Neural cell (in vitro differentiated cells): ENCODE data around the gene NUBP2. TPM values are rescaled to one million over a fixed set of nuclear protein-coding genes. Genes with fewer than 3 reads are reported as not detected.

Experiments
- H2AFZ ChIP-seq: fragments of 200-600, 300-800 bp; sonication (generic), shearing (Covaris generic); 2 replicates; pipeline ENCODE4 v1.6.0; 2014; ENCODE audit warnings: low read depth, mild to moderate bottlenecking, antibody characterized with exemption, low read length, moderate library complexity
- H3F3A ChIP-seq: fragments of 200-600 bp; shearing (Covaris generic); 2 replicates; pipeline ENCODE4 v1.6.1; 2016; ENCODE audit warnings: mild to moderate bottlenecking, moderate library complexity, mixed read lengths, antibody characterized with exemption, low read length; ENCODE audit not compliant: insufficient read depth, poor library complexity, severe bottlenecking
- H3K27ac ChIP-seq: fragments of 200-600, 300-800 bp; sonication (generic), shearing (Covaris generic); 2 replicates; pipeline ENCODE4 v1.5.1; 2014; ENCODE audit warnings: mild to moderate bottlenecking, low read length, moderate library complexity
- H3K27me3 ChIP-seq: fragments of 300-800, 200-600 bp; sonication (generic), shearing (Covaris generic); 2 replicates; pipeline ENCODE4 v1.6.0; 2014; ENCODE audit warnings: mild to moderate bottlenecking, low read depth, low read length, moderate library complexity; ENCODE audit not compliant: insufficient read depth
- H3K36me3 ChIP-seq: fragments of 300-800, 200-600 bp; sonication (generic), shearing (Covaris generic); 2 replicates; pipeline ENCODE4 v1.5.1; 2014; ENCODE audit warnings: mild to moderate bottlenecking, antibody characterized with exemption, low read length, moderate library complexity; ENCODE audit not compliant: insufficient read depth
- H3K4me2 ChIP-seq: fragments of 300-800, 200-600 bp; sonication (generic), shearing (Covaris generic); 2 replicates; pipeline ENCODE4 v1.6.0; 2014; ENCODE audit warnings: mild to moderate bottlenecking, low read length
- H3K4me3 ChIP-seq: fragments of 300-800, 200-600 bp; sonication (generic), shearing (Covaris generic); 2 replicates; pipeline ENCODE4 v1.5.1; 2014; ENCODE audit warnings: mild to moderate bottlenecking, low read length, moderate library complexity
- H3K79me2 ChIP-seq: fragments of 200-600 bp; shearing (Covaris generic); replicated peaks from 2 replicates; pipeline ENCODE4 v1.6.0; 2014; ENCODE audit warnings: mild to moderate bottlenecking, low read length, moderate library complexity; ENCODE audit not compliant: insufficient read depth
- H3K9ac ChIP-seq: fragments of 300-800, 200-600 bp; sonication (generic), shearing (Covaris generic); 2 replicates; pipeline ENCODE4 v1.6.1; 2016; ENCODE audit warnings: mild to moderate bottlenecking, low read length, mixed read lengths
- H3K9me2 ChIP-seq: fragments of 200-600 bp; shearing (Covaris generic); 2 replicates; pipeline ENCODE4 v1.6.1; 2016; ENCODE audit warnings: mild to moderate bottlenecking, low read length, mixed read lengths; ENCODE audit not compliant: insufficient read depth
- H3K9me3 ChIP-seq: fragments of 200-600, 300-800 bp; sonication (generic), shearing (Covaris generic); 2 replicates; pipeline ENCODE4 v1.6.1; 2016; ENCODE audit warnings: mild to moderate bottlenecking, mixed run types, low read length, moderate library complexity, mixed read lengths
- H4K20me1 ChIP-seq: fragments of 200-600 bp; shearing (Covaris generic); 2 replicates; pipeline ENCODE4 v1.6.1; 2016; ENCODE audit warnings: mild to moderate bottlenecking, mixed run types; ENCODE audit not compliant: insufficient read depth
- CTCF ChIP-seq: fragments of 450-650 bp; IDR thresholded peaks from 2 replicates; pipeline ENCODE4 v1.5.1; 2014; ENCODE audit warnings: antibody characterized with exemption, mild to moderate bottlenecking, moderate library complexity; ENCODE audit not compliant: poor library complexity, severe bottlenecking
- EP300 ChIP-seq: fragments of 450-650 bp; conservative IDR thresholded peaks from 2 replicates; pipeline ENCODE4 v1.6.1; 2014; ENCODE audit warnings: antibody characterized with exemption, mild to moderate bottlenecking, moderate library complexity; ENCODE audit not compliant: poor library complexity, severe bottlenecking
- EZH2 ChIP-seq: fragments of 200-600, 300-800 bp; shearing (Covaris generic), sonication (generic); IDR thresholded peaks from 2 replicates; pipeline ENCODE4 v1.6.1; 2014; ENCODE audit warnings: antibody characterized with exemption, low read length, borderline replicate concordance, mild to moderate bottlenecking; ENCODE audit not compliant: insufficient read depth, poor library complexity, severe bottlenecking
- MXI1 ChIP-seq: fragments of 450-650 bp; conservative IDR thresholded peaks from 2 replicates; pipeline ENCODE4 v1.6.1; 2014; ENCODE audit warnings: antibody characterized with exemption, mild to moderate bottlenecking; ENCODE audit not compliant: poor library complexity, severe bottlenecking
- POLR2AphosphoS5 ChIP-seq: IDR thresholded peaks from 2 replicates; pipeline ENCODE4 v1.6.1; 2012
- RAD21 ChIP-seq: fragments of 450-650 bp; conservative IDR thresholded peaks from 2 replicates; pipeline ENCODE4 v1.6.1; 2014; ENCODE audit warnings: antibody characterized with exemption, mild to moderate bottlenecking, moderate library complexity
- REST ChIP-seq: IDR thresholded peaks from 2 replicates; pipeline ENCODE4 v1.6.1; 2012; ENCODE audit warnings: borderline replicate concordance
- SMC3 ChIP-seq: fragments of 450-650 bp; conservative IDR thresholded peaks from 2 replicates; pipeline ENCODE4 v1.6.1; 2014; ENCODE audit warnings: antibody characterized with exemption, mild to moderate bottlenecking, moderate library complexity; ENCODE audit not compliant: poor library complexity
- TAF1 ChIP-seq: IDR thresholded peaks from 2 replicates; pipeline ENCODE4 v1.6.1; 2012; ENCODE audit warnings: low read depth
- polyA plus RNA-seq: library from polyadenylated mRNA; depleted of rRNA; stranded (reverse); fragments of >200 nt; gene quantifications from 2 replicates; pipeline ENCODE4 v1.2.3, GENCODE V29; 2014

The NUBP2 gene
- polyA plus RNA-seq, 1 donor from 2014 or later: 213 TPM

GRCh38 chr16:1818873-1819525 lies 36.2 kb downstream of the NUBP2 start:
- H3K4me3 ChIP-seq: no peak overlapping the region
- H4K20me1 ChIP-seq: no peaks in the 10 kb centered on the region
- H2AFZ ChIP-seq: no peak overlapping the region
- no peaks in the 10 kb centered on the region for H3K27me3 ChIP-seq
- no peak overlapping the region for H3K9ac ChIP-seq
- TF ChIP-seq SMC3 (no peak), EZH2 (no peak), POLR2AphosphoS5 (no peak), RAD21 (no peak), MXI1 (no peak), CTCF (no peak), TAF1 (no peak), REST (no peak)
- no peaks in the 10 kb centered on the region for H3K36me3 ChIP-seq
- H3F3A ChIP-seq: no peaks in the 10 kb centered on the region
- no peaks in the 10 kb centered on the region for H3K9me3 ChIP-seq
- H3K79me2 ChIP-seq: no peaks in the 10 kb centered on the region
- no peak overlapping the region for H3K27ac ChIP-seq
- H3K4me2 ChIP-seq: no peak overlapping the region
- no peaks in the 10 kb centered on the region for H3K9me2 ChIP-seq

GRCh38 chr16:1819611-1820010 lies 36.9 kb downstream of the NUBP2 start:
- Histone ChIP-seq H3K9me3 (no peaks in the 10 kb centered on the region), H2AFZ (no peak overlapping the region)

More at GRCh38 chr16:1819611-1820010, 36.9 kb downstream of the NUBP2 start:
- H3K4me2 ChIP-seq: no peak overlapping the region
- TF ChIP-seq REST (no peak), SMC3 (no peak), EP300 (no peak), RAD21 (no peak), MXI1 (no peak), TAF1 (no peak), EZH2 (no peak), POLR2AphosphoS5 (no peak), CTCF (no peak)
- H3K79me2 ChIP-seq: peaks cover under 1% of the 10 kb centered on the region
- no peak overlapping the region for H3K9ac ChIP-seq
- H3K36me3 ChIP-seq: no peaks in the 10 kb centered on the region
- no peaks in the 10 kb centered on the region for H4K20me1 ChIP-seq
- no peak overlapping the region for H3K4me3 ChIP-seq
- H3K27ac ChIP-seq: no peak overlapping the region
- no peaks in the 10 kb centered on the region for H3K9me2 ChIP-seq
- no peaks in the 10 kb centered on the region for H3F3A ChIP-seq
- H3K27me3 ChIP-seq: no peaks in the 10 kb centered on the region
